ENCODE data around the gene IFNB1.

- TF ChIP-seq, protein P1, sequence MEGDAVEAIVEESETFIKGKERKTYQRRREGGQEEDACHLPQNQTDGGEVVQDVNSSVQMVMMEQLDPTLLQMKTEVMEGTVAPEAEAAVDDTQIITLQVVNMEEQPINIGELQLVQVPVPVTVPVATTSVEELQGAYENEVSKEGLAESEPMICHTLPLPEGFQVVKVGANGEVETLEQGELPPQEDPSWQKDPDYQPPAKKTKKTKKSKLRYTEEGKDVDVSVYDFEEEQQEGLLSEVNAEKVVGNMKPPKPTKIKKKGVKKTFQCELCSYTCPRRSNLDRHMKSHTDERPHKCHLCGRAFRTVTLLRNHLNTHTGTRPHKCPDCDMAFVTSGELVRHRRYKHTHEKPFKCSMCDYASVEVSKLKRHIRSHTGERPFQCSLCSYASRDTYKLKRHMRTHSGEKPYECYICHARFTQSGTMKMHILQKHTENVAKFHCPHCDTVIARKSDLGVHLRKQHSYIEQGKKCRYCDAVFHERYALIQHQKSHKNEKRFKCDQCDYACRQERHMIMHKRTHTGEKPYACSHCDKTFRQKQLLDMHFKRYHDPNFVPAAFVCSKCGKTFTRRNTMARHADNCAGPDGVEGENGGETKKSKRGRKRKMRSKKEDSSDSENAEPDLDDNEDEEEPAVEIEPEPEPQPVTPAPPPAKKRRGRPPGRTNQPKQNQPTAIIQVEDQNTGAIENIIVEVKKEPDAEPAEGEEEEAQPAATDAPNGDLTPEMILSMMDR (IDR thresholded peaks at IDR 0.05): no peak
- TF ChIP-seq EZH2 (IDR thresholded peaks at IDR 0.05; ENCODE audit: borderline replicate concordance, insufficient read depth, low read depth, low read length, poor library complexity, severe bottlenecking): no peak
These were observed 4.3 kb upstream of the IFNB1 start for GRCh38 chr9:21081999-21082398.
